HepG2 (cell line): ENCODE results near the gene TMEM86B.

ENCODE experiments used
- JUN ChIP-seq: sonication (generic); formaldehyde crosslinking; IDR thresholded peaks from 2 replicates; pipeline ENCODE4 v1.4.0; 2020; ENCODE audit warnings: mild to moderate bottlenecking, missing genetic modification reagents
- MAZ ChIP-seq, 2 experiments: sonication (generic) in 1 of 2; formaldehyde crosslinking in 1 of 2; IDR thresholded peaks; 2 replicates each; pipeline versions ENCODE4 v1.5.0 to v1.6.1; 2012 to 2020; ENCODE audit warnings: low read depth in 2 of 2, mild to moderate bottlenecking in 2 of 2, borderline replicate concordance in 1 of 2, improper control_type of control experiment in 1 of 2, low read length in 1 of 2, missing genetic modification reagents in 1 of 2, moderate library complexity in 1 of 2
- TCF12 ChIP-seq, 2 experiments: fragments of 450-650 bp in 1 of 2; sonication (generic) in 1 of 2; formaldehyde crosslinking in 1 of 2; IDR thresholded peaks; 2 replicates each; pipeline versions ENCODE4 v1.6.1 to v1.8.0; 2017 to 2022; ENCODE audit warnings: antibody characterized with exemption in 1 of 2, mild to moderate bottlenecking in 1 of 2, missing genetic modification reagents in 1 of 2, moderate library complexity in 1 of 2
- ZBTB42 ChIP-seq: sonication (generic); formaldehyde crosslinking; IDR thresholded peaks from 2 replicates; pipeline ENCODE4 v1.5.0; 2020; ENCODE audit warnings: mild to moderate bottlenecking, missing genetic modification reagents
- TF ChIP-seq, protein P1 (sequence below): sonication (generic); formaldehyde crosslinking; IDR thresholded peaks from 2 replicates; pipeline ENCODE4 v1.5.0; 2020; ENCODE audit warnings: mild to moderate bottlenecking, missing genetic modification reagents, moderate library complexity

DNA sequence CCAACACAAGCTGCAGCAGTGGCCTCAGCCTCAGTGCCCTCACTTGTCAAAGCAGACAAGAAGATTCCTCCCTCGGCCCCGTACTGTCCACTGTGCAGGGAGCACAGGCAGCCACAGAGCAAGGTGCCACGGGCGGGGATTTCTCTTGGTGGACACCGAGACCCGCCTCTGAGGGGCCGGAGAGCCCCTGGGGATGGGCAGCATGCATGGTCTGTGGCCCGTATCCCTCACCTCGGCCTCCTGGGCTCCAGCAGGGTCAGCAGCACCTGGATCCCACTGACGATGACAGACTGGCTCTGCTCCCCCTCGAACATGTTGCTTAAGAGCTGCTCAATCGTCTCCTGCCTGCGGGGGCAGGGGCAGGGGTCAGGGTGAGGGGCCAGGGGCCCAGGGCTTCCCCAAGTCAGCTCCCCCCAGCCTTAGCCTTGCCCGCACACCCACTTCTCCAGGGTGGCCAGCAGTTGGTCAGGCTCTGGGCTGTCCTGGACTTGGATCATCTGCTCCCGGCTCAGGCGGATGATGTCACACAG, 13.4 kb upstream of the TMEM86B start:
- TF ChIP-seq TCF12 (IDR thresholded peaks at IDR 0.05) (no peak), TCF12 (CRISPR knock-in tag; IDR thresholded peaks at IDR 0.05) (no peak), JUN (CRISPR knock-in tag) (no peak), ZBTB42 (no peak), MAZ (IDR thresholded peaks at IDR 0.05; ENCODE audit: borderline replicate concordance, low read depth, low read length) (no peak), MAZ (CRISPR knock-in tag; IDR thresholded peaks at IDR 0.05; ENCODE audit: low read depth) (no peak)
- TF ChIP-seq, protein P1, sequence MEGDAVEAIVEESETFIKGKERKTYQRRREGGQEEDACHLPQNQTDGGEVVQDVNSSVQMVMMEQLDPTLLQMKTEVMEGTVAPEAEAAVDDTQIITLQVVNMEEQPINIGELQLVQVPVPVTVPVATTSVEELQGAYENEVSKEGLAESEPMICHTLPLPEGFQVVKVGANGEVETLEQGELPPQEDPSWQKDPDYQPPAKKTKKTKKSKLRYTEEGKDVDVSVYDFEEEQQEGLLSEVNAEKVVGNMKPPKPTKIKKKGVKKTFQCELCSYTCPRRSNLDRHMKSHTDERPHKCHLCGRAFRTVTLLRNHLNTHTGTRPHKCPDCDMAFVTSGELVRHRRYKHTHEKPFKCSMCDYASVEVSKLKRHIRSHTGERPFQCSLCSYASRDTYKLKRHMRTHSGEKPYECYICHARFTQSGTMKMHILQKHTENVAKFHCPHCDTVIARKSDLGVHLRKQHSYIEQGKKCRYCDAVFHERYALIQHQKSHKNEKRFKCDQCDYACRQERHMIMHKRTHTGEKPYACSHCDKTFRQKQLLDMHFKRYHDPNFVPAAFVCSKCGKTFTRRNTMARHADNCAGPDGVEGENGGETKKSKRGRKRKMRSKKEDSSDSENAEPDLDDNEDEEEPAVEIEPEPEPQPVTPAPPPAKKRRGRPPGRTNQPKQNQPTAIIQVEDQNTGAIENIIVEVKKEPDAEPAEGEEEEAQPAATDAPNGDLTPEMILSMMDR, result no peak
